ENCODE measurements around the gene TNS1.

DNA sequence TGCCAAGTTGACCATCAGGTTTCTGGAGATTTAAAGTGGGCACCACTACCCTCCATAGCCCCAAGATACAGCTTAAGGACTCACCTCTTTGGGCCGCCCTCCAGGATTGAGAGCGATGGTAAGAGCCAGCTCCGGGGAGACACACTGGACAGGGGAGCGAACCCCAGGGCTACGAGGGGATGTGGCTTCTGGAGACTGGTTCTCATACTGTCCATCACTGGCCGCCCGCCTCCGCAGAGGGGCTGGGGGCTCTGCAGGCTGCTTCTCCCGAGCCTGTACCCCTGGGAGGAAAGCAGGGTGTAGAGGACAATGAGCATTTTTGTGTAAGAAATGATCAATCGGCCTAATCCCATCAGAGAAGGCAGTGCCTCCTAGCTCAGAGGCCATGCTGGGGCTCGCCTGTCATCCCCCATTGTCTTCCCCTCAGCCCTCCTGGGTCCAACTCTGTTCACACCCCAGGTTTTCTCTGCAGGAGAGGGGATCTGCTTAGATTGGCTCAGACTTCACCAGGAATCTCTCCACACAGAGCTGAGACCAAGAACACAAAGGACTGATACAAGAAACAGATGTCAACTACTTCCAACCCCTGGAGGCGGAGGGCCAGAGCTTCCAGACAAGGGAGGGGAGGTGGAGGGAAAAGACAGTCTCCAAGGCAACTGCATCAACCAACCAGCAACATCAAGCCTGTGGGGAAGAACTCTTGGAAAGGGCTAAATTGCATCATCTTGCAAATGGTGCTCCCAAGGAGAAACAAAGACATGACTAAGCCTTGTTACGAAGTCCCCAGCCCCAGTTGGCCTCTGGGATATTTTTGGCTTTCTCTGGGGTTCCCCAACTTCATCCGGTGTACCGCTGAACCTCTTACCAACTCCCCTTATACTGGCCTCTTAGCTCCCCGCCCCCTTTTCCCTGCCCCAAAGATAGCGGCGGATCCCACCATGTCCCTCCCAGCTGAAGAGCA, 166.6 kb downstream of the TNS1 start:
- TF ChIP-seq, protein P1, sequence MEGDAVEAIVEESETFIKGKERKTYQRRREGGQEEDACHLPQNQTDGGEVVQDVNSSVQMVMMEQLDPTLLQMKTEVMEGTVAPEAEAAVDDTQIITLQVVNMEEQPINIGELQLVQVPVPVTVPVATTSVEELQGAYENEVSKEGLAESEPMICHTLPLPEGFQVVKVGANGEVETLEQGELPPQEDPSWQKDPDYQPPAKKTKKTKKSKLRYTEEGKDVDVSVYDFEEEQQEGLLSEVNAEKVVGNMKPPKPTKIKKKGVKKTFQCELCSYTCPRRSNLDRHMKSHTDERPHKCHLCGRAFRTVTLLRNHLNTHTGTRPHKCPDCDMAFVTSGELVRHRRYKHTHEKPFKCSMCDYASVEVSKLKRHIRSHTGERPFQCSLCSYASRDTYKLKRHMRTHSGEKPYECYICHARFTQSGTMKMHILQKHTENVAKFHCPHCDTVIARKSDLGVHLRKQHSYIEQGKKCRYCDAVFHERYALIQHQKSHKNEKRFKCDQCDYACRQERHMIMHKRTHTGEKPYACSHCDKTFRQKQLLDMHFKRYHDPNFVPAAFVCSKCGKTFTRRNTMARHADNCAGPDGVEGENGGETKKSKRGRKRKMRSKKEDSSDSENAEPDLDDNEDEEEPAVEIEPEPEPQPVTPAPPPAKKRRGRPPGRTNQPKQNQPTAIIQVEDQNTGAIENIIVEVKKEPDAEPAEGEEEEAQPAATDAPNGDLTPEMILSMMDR (IDR thresholded peaks at IDR 0.05), result no peak
- no peak for TF ChIP-seq POLR2A (IDR thresholded peaks at IDR 0.05)

Data from thyroid gland (tissue), 4 donors.